ENCODE data around the gene IZUMO4.

DNA sequence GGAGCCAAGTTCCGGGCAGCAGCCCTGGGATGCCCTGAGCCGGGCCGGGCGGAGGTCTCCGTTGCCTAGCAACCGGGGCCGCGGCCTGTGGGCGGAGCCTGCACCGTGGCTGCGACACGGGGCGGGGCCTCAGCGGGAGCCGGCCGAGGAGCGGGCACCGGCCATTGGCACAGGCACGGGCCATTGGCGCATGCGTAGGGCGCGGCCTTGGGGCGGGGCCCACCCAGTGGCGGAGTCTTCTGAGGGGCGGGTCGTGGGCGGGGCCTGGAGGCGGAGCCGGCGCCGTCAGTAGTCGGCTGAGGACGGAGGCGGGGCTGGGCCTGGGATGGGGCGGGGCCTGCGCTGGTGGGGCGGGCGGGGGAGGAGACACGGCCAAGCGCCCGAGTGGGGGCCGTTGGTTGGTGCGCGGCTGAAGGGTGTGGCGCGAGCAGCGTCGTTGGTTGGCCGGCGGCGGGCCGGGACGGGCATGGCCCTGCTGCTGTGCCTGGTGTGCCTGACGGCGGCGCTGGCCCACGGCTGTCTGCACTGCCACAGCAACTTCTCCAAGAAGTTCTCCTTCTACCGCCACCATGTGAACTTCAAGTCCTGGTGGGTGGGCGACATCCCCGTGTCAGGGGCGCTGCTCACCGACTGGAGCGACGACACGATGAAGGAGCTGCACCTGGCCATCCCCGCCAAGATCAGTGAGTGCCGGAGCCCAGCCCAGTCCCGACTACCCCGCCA lies at the start of gene IZUMO4:
- TF ChIP-seq CTCF (conservative IDR thresholded peaks at IDR 0.05 in 1 of 2, IDR thresholded peaks at IDR 0.05 in 1 of 2; ENCODE audit: extremely low read depth in 1 of 2, insufficient read depth in 1 of 2, low read depth in 1 of 2, low read length in 2 of 2): peak; percentile 13 to 55
- TF ChIP-seq EZH2 (IDR thresholded peaks at IDR 0.05; ENCODE audit: borderline replicate concordance, low read length): no peak
